HCT116 (cell line): ENCODE data around the gene MANBA. TPM values are rescaled to one million over a fixed set of nuclear protein-coding genes. Genes with fewer than 3 reads are reported as not detected.

Source experiments
- ATAC-seq: fragments of 200-7000 bp; cut with Tn5 transposase; 2 replicates; pipeline ENCODE4 v1.9.1; 2020; ENCODE audit warnings: mild to moderate bottlenecking, moderate library complexity
- Bru-seq: library from RNA; stranded (reverse); fragments of 400-500 nt; gene quantifications from one replicate; lab custom pipeline; 2021; lab: Mats Ljungman, UMichigan
- BruChase-seq, 2 experiments: library from RNA; stranded (reverse); fragments of 400-500 nt; gene quantifications; one replicate each; lab custom pipeline; 2021; lab: Mats Ljungman, UMichigan
- BruUV-seq: library from RNA; stranded (reverse); fragments of 400-500 nt; replicated peaks from 2 replicates; lab custom pipeline; 2021; lab: Mats Ljungman, UMichigan
- CTCF ChIA-PET: fragments of 300-600 bp; sonication (Branson Sonifier 250); formaldehyde crosslinking; loops from one replicate; lab custom pipeline; 2021; ENCODE audit warnings: antibody characterized with exemption; lab: Charles Lee
- POLR2A ChIA-PET: fragments of 300-600, 350-600 bp; sonication (Branson Sonifier 250); formaldehyde crosslinking; loops from one replicate; lab custom pipeline; 2021; ENCODE audit warnings: antibody characterized with exemption; lab: Charles Lee
- RAD21 ChIA-PET, 2 experiments: fragments of 300-600 bp; sonication (Branson Sonifier 250); formaldehyde crosslinking; loops; one replicate each; lab custom pipeline; 2023; ENCODE audit warnings: low total read pairs in 2 of 2; ENCODE audit not compliant: uncharacterized antibody in 2 of 2, unreplicated experiment in 2 of 2, low non-redundant PET in 1 of 2; lab: Charles Lee
- DNase-seq: peaks from one replicate; pipeline ENCODE4 v3.0.0-alpha.2; 2010; ENCODE audit warnings: low read depth, low spot score
- H2AFZ ChIP-seq: fragments of 200-600 bp; shearing (Covaris generic), sonication (generic); 2 replicates; pipeline ENCODE4 v1.6.1; 2017; ENCODE audit warnings: low read depth, mixed run types, mixed read lengths, antibody characterized with exemption, low read length; ENCODE audit not compliant: poor library complexity, severe bottlenecking
- H3K27ac ChIP-seq: 2 replicates; pipeline ENCODE4 v1.5.1; 2012; ENCODE audit warnings: low read depth, low read length
- H3K27me3 ChIP-seq: fragments of 200-600 bp; sonication (generic); 2 replicates; pipeline ENCODE4 v1.6.1; 2016; ENCODE audit warnings: mixed run types, low read length, mixed read lengths; ENCODE audit not compliant: insufficient read depth
- H3K36me3 ChIP-seq, 2 experiments: fragments of 200-500 bp in 1 of 2; fragments of 200-600 bp in 1 of 2; sonication (Bioruptor generic) in 1 of 2; sonication (generic) in 1 of 2; 2 replicates each; pipeline versions ENCODE4 v1.5.1 to v1.6.1; 2014 to 2016; ENCODE audit warnings: low read length in 2 of 2, inconsistent platforms in 1 of 2, mixed read lengths in 1 of 2, mixed run types in 1 of 2; ENCODE audit not compliant: insufficient read depth in 2 of 2, control insufficient read depth in 1 of 2
- H3K4me1 ChIP-seq, 2 experiments: fragments of 200-600 bp in 1 of 2; sonication (generic) in 1 of 2; 2 replicates each; pipeline versions ENCODE4 v1.5.1 to v1.6.1; 2012 to 2017; ENCODE audit warnings: low read length in 2 of 2, inconsistent platforms in 1 of 2, mild to moderate bottlenecking in 1 of 2, mixed read lengths in 1 of 2, mixed run types in 1 of 2, moderate library complexity in 1 of 2; ENCODE audit not compliant: insufficient read depth in 2 of 2, control insufficient read depth in 1 of 2
- H3K4me2 ChIP-seq: fragments of 200-600 bp; sonication (generic); 2 replicates; pipeline ENCODE4 v1.6.1; 2017; ENCODE audit warnings: mixed run types, low read length, mixed read lengths
- H3K4me3 ChIP-seq, 2 experiments: fragments of 200-600 bp in 1 of 2; sonication (generic) in 1 of 2; replicated peaks in 1 of 2; 2 replicates each; pipeline ENCODE4 v1.5.1; 2011 to 2016; ENCODE audit warnings: low read length in 2 of 2, control low read depth in 1 of 2, low read depth in 1 of 2, mild to moderate bottlenecking in 1 of 2, mixed read lengths in 1 of 2, mixed run types in 1 of 2
- H3K79me2 ChIP-seq: fragments of 200-600 bp; sonication (generic); 2 replicates; pipeline ENCODE4 v1.6.1; 2017; ENCODE audit warnings: mild to moderate bottlenecking, mixed run types, low read length, moderate library complexity, mixed read lengths; ENCODE audit not compliant: insufficient read depth
- H3K9ac ChIP-seq: fragments of 200-600 bp; sonication (generic); 2 replicates; pipeline ENCODE4 v1.6.1; 2016; ENCODE audit warnings: low read length, mixed read lengths
- H3K9me2 ChIP-seq: fragments of 200-600 bp; sonication (generic), shearing (Covaris generic); 2 replicates; pipeline ENCODE4 v1.6.1; 2017; ENCODE audit warnings: mixed run types, mild to moderate bottlenecking, moderate library complexity; ENCODE audit not compliant: insufficient read depth
- H3K9me3 ChIP-seq, 2 experiments: fragments of 200-500 bp in 1 of 2; fragments of 200-600 bp in 1 of 2; sonication (Bioruptor generic) in 1 of 2; sonication (generic) in 1 of 2; 2 replicates each; pipeline ENCODE4 v1.6.1; 2014 to 2017; ENCODE audit warnings: low read length in 2 of 2, mixed read lengths in 2 of 2, inconsistent platforms in 1 of 2, low read depth in 1 of 2, mild to moderate bottlenecking in 1 of 2, mixed run types in 1 of 2, moderate library complexity in 1 of 2; ENCODE audit not compliant: control insufficient read depth in 1 of 2, insufficient read depth in 1 of 2
- H4K20me1 ChIP-seq: fragments of 200-600 bp; sonication (generic), shearing (Covaris generic); 2 replicates; pipeline ENCODE4 v1.6.1; 2017; ENCODE audit warnings: mixed run types, mild to moderate bottlenecking, moderate library complexity; ENCODE audit not compliant: insufficient read depth
- ATF3 ChIP-seq: IDR thresholded peaks from 2 replicates; pipeline ENCODE4 v1.6.1; 2012
- CBX3 ChIP-seq: IDR thresholded peaks from 2 replicates; pipeline ENCODE4 v1.6.1; 2012; ENCODE audit warnings: low read depth
- CTCF ChIP-seq, 3 experiments: fragments of 200-600 bp in 1 of 3; sonication (generic) in 1 of 3; IDR thresholded peaks in 2 of 3; conservative IDR thresholded peaks in 1 of 3; 2 replicates each; pipeline ENCODE4 v1.5.1; 2012 to 2017; ENCODE audit warnings: low read depth in 2 of 3, low read length in 2 of 3, antibody characterized with exemption in 1 of 3, borderline replicate concordance in 1 of 3, control low read depth in 1 of 3, mild to moderate bottlenecking in 1 of 3, mixed read lengths in 1 of 3, mixed run types in 1 of 3, moderate library complexity in 1 of 3; ENCODE audit not compliant: insufficient read depth in 1 of 3
- EZH2phosphoT487 ChIP-seq: fragments of 200-600 bp; IDR thresholded peaks from 2 replicates; pipeline ENCODE4 v1.6.1; 2018; ENCODE audit warnings: antibody characterized with exemption, borderline replicate concordance
- JUND ChIP-seq: IDR thresholded peaks from 2 replicates; pipeline ENCODE4 v1.6.1; 2012
- MAX ChIP-seq: IDR thresholded peaks from 2 replicates; pipeline ENCODE4 v1.6.1; 2012
- POLR2A ChIP-seq: IDR thresholded peaks from 2 replicates; pipeline ENCODE4 v1.7.0; 2011; ENCODE audit warnings: borderline replicate concordance; ENCODE audit not compliant: insufficient read depth, insufficient read length; ENCODE audit errors: extremely low read depth
- POLR2AphosphoS5 ChIP-seq: IDR thresholded peaks from 2 replicates; pipeline ENCODE4 v1.6.1; 2011; ENCODE audit warnings: mild to moderate bottlenecking, low read depth, low read length, moderate library complexity
- REST ChIP-seq: IDR thresholded peaks from 2 replicates; pipeline ENCODE4 v1.6.1; 2012; ENCODE audit warnings: low read depth
- SP1 ChIP-seq: IDR thresholded peaks from 2 replicates; pipeline ENCODE4 v1.6.1; 2012; ENCODE audit warnings: low read depth
- TCF7L2 ChIP-seq: IDR thresholded peaks from 2 replicates; pipeline ENCODE4 v1.7.0; 2011; ENCODE audit warnings: borderline replicate concordance, inconsistent platforms; ENCODE audit not compliant: insufficient read depth, insufficient read length; ENCODE audit errors: extremely low read depth
- ZFX ChIP-seq: fragments of 450-650 bp; IDR thresholded peaks from 2 replicates; pipeline ENCODE4 v1.6.1; 2017
- intact Hi-C: fragments of 100-400 bp; cut with micrococcal nuclease; formaldehyde crosslinking; loops from 2 replicates; pipeline ENCODE4 v1.10.0; 2022
- long read RNA-seq: library from polyadenylated mRNA; unstranded; transcript quantifications from one replicate; pipeline ENCODE4 v2.0.0, GENCODE V29; 2021; ENCODE audit not compliant: unreplicated experiment
- polyA plus RNA-seq: library from polyadenylated mRNA; unstranded; fragments of >200 nt; gene quantifications from 2 replicates; pipeline ENCODE4 v1.2.1, GENCODE V29; 2012; ENCODE audit warnings: missing spikeins
- total RNA-seq: library from RNA; stranded (reverse); gene quantifications from one replicate; pipeline ENCODE4 v1.2.1, GENCODE V29; 2021; ENCODE audit not compliant: unreplicated experiment

The MANBA gene
- total RNA-seq (21.3 TPM), Bru-seq, nascent RNA (percentile 66 among the genes with signal in this experiment), BruChase-seq, experiment 1, labeled RNA remaining after a 6-hour chase (percentile 60 among the genes with signal in this experiment), BruChase-seq, experiment 2, labeled RNA remaining after a 2-hour chase (percentile 66 among the genes with signal in this experiment)
- polyA plus RNA-seq = 14.5 and 18.7 TPM in 2 replicates
- long read RNA-seq, transcript MANBA-201 (17 exons, 3,361 nt) = major isoform, 18 of 36 reads
- long read RNA-seq, partial matches to known transcripts = 5 of 36 reads
- long read RNA-seq, other reads (novel, unspliced or antisense) = 12 of 36 reads

GRCh38 chr4:102760645-102761295 is at the start of gene MANBA:
TSS of gene MANBA (minus strand) at chr4:102760968. CDS start at chr4:102760894, 74 bp downstream.
- POLR2A ChIA-PET = interaction anchor here (1.1 kb wide), 1 partner anchor 67 kb away, joined by 4 read pairs; no protein-coding TSS in a partner anchor
- Histone ChIP-seq H3K9me2 (no peaks in the 10 kb centered on the region), H4K20me1 (no peaks in the 10 kb centered on the region), H2AFZ (peak within 1 kb of the TSS; percentile 81)
- intact Hi-C loops = no loop called here
- TF ChIP-seq CTCF (IDR thresholded peaks at IDR 0.05 in 2 of 3, conservative IDR thresholded peaks at IDR 0.05 in 1 of 3; ENCODE audit: borderline replicate concordance in 1 of 3, insufficient read depth in 1 of 3, low read depth in 2 of 3, low read length in 2 of 3) (no peak), MAX (peak; percentile 69), EZH2phosphoT487 (no peak), CBX3 (no peak), POLR2A (peak; percentile 51), ZFX (peak; percentile 77), TCF7L2 (no peak), ATF3 (no peak), POLR2AphosphoS5 (peak; percentile 86), JUND (no peak; the same call in 1 of the 2 replicates), REST (no peak), SP1 (no peak)
- TF ChIP-seq, all 23 proteins: peak for 4
- CTCF ChIA-PET = no interaction called here
- Histone ChIP-seq H3K27ac (peak within 1 kb of the TSS; percentile 52), H3K4me3 (peak within 1 kb of the TSS; percentile 70 to 92), H3K79me2 (peaks cover 21% of the 10 kb centered on the region), H3K36me3 (no peaks in the 10 kb centered on the region), H3K9me3 (no peaks in the 10 kb centered on the region), H3K4me2 (peak within 1 kb of the TSS; percentile 96), H3K27me3 (no peaks in the 10 kb centered on the region), H3K4me1 (peaks cover 11 to 26% of the 10 kb centered on the region in 2 experiments; a peak in 3 of 4 replicates), H3K9ac (peak within 1 kb of the TSS; percentile 72)
- ATAC-seq = peak; percentile 95
- RAD21 ChIA-PET = no interaction called here
- no TSS peak for BruUV-seq
- peak; percentile 56 for DNase-seq
